ENCODE data around the gene MED27. TPM values are rescaled to one million over a fixed set of nuclear protein-coding genes. Genes with fewer than 3 reads are reported as not detected.

The MED27 gene
- total and polyA plus RNA-seq, 2 of the 13 experiments (the other 11 are each of a cell fraction or from before 2014, with no cell fraction given): 16.9 to 19.0 TPM

DNA sequence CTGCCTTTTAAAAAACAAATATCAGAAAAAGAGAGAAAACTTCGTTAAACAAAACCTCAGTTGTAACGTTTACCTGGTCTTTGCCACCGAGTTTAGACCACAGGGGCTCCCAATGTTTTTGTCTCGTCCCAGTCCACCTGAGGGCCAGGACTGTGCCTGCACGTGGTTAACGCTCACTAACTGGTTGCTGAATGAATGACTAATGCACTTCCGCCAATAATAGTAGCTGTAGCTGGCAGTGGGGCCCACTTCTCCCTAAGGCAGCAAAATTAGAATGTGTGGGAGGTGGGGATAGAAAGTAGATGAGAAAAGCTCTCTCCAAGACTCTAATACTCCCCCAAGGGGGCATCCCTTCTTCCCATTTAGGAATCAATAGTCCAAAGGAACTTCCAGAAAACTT lies 29.1 kb upstream of the MED27 start:
- POLR2A ChIA-PET: no interaction called here
- DNase-seq (ENCODE audit: low spot score): no peak

More for the DNA sequence above, 29.1 kb upstream of the MED27 start:
- no peaks in the 10 kb centered on the region for H3K4me1 ChIP-seq (ENCODE audit: insufficient read depth, low read length)
- 34% methylated on average over 7 of the region's 7 CpGs for WGBS (ENCODE audit: low lambda C conversion rate)
- BruUV-seq (replicated peaks): no TSS peak
- H2AFZ ChIP-seq (ENCODE audit: low read length): no peak overlapping the region
- FAIRE-seq (no peak), ATAC-seq (no peak)
- in situ Hi-C loops (cut with HindIII; ENCODE audit: extremely low pct_ligation_motif_present, low pct_unique_long_range_greater_than_20kb): no loop called here
- H3K9ac ChIP-seq (ENCODE audit: insufficient read depth, low read depth, low read length): no peak overlapping the region
- intact Hi-C loops (cut with micrococcal nuclease; ENCODE audit: unreplicated experiment): no loop called here
- H3K36me3 ChIP-seq (replicated peaks in 1 of 2; ENCODE audit: control insufficient read depth in 1 of 2, insufficient read depth in 2 of 2, low read length in 2 of 2): no peaks in the 10 kb centered on the region
- H4K20me1 ChIP-seq (ENCODE audit: insufficient read depth, low read length): no peaks in the 10 kb centered on the region
- H3K4me3 ChIP-seq (replicated peaks in 1 of 3; ENCODE audit: insufficient read depth in 1 of 3, low read depth in 2 of 3, low read length in 3 of 3): no peak overlapping the region
- H3K9me3 ChIP-seq (ENCODE audit: low read length): no peaks in the 10 kb centered on the region
- CTCF ChIA-PET (ENCODE audit: low intra/inter-chr PET ratio, low total read pairs): no interaction called here
- H3K79me2 ChIP-seq (ENCODE audit: insufficient read depth, low read length): no peaks in the 10 kb centered on the region
- TF ChIP-seq ZNF614 (CRISPR knock-in tag; IDR thresholded peaks at IDR 0.05; ENCODE audit: borderline replicate concordance): no peak
- TF ChIP-seq ZNF207 (IDR thresholded peaks at IDR 0.05; ENCODE audit: borderline replicate concordance): no peak
- no peak for TF ChIP-seq ZNF160 (CRISPR knock-in tag; IDR thresholded peaks at IDR 0.05)
- TF ChIP-seq ZKSCAN1 (IDR thresholded peaks at IDR 0.05; ENCODE audit: low read length): no peak
- no peak for TF ChIP-seq IKZF4 (CRISPR knock-in tag; IDR thresholded peaks at IDR 0.05; ENCODE audit: borderline replicate concordance, low read depth, not compliant biosample characterization)
- TF ChIP-seq ZNF256 (CRISPR knock-in tag; conservative IDR thresholded peaks at IDR 0.05): no peak
- TF ChIP-seq CREB1 (IDR thresholded peaks at IDR 0.05): no peak
- TF ChIP-seq CREB1 (CRISPR knock-in tag; IDR thresholded peaks at IDR 0.05): no peak
- TF ChIP-seq ZNF747 (CRISPR knock-in tag; IDR thresholded peaks at IDR 0.05; ENCODE audit: borderline replicate concordance): no peak
- TF ChIP-seq HNRNPH1 (optimal IDR thresholded peaks at IDR 0.05; ENCODE audit: low read depth, low read length): no peak
- no peak for TF ChIP-seq TCF7 (IDR thresholded peaks at IDR 0.05; ENCODE audit: low read depth)
- TF ChIP-seq ZFP90 (CRISPR knock-in tag; IDR thresholded peaks at IDR 0.05; ENCODE audit: borderline replicate concordance): no peak
- TF ChIP-seq, protein P1, sequence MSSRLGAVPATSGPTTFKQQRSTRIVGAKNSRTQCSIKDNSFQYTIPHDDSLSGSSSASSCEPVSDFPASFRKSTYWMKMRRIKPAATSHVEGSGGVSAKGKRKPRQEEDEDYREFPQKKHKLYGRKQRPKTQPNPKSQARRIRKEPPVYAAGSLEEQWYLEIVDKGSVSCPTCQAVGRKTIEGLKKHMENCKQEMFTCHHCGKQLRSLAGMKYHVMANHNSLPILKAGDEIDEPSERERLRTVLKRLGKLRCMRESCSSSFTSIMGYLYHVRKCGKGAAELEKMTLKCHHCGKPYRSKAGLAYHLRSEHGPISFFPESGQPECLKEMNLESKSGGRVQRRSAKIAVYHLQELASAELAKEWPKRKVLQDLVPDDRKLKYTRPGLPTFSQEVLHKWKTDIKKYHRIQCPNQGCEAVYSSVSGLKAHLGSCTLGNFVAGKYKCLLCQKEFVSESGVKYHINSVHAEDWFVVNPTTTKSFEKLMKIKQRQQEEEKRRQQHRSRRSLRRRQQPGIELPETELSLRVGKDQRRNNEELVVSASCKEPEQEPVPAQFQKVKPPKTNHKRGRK (CRISPR knock-in tag; IDR thresholded peaks at IDR 0.05): no peak
- no peak for TF ChIP-seq ZNF34 (CRISPR knock-in tag; IDR thresholded peaks at IDR 0.05; ENCODE audit: borderline replicate concordance)
- H3K27me3 ChIP-seq (ENCODE audit: control insufficient read depth in 1 of 2, insufficient read depth in 2 of 2, low read length in 2 of 2): no peaks in the 10 kb centered on the region; a peak in 1 of 5 replicates
- H3K27ac ChIP-seq (ENCODE audit: extremely low read length, insufficient read depth, low read length): no peak overlapping the region
- H3K4me2 ChIP-seq (ENCODE audit: low read depth, low read length): no peak overlapping the region
